NCI-H524 treated with DMSO at 0.1 percent for 48 hours (cell line): Measurements from ENCODE around the gene RAB23.

Experiments used
- DNase-seq: peaks from one replicate; lab custom pipeline; 2025; lab: John Stamatoyannopoulos, UW

The RAB23 gene

DNA sequence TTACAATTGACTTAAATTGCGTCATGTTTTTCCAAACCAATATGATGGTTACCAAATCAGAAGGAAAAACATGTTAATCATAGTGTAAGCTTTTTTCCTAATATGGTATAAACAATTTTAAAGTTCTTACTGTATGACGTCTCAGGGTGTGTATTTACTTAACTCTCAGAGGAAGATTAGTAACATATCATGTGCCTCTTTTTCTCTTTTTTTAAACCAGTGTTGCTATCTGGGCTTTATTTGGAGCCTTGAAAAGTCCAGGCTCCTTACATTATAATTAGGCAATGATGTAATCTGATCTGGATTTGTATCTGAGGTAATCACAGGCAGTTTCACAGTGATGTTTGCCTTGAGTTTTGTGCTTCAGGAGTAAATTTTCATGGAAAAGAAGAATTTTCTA, 20.4 kb upstream of the RAB23 start:
- DNase-seq = no peak

- DNase-seq = no peak
Measured at GRCh38 chr6:57226221-57226620, 4.1 kb upstream of the RAB23 start.

DNA sequence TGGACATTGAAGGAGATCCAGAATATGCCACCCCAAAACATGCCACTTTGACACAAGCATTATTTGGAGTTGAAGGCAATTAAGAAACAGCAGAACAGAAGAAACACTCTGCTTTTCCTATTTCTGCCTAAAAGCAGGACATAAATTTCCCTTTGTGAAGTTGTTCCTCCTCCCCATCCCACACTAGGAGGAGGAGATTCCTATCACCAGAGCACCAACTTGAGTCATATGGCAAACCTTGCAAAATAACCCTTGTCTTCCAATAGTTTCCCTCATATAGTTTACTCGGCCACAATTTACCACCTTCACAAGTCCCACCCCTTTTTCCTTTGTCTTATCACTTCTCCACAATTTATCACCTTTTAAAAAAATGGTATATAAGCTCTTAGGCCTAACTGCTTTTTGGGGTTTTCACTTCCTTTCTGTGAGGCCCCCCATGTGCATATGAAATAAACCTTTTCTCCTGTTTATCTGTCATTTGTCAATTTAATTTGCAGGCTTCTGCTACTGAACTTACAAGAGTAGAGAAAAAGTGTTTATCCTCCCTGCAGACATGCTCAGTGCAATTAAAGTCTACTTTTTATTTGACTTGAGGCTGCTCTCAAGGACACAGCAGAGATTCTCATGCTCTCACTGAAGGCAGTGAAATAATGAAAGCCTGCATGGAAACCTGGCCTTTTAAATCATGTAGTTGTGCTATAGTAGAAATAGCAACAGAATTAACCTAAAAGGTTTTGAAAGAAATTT, 2.8 kb upstream of the RAB23 start:
- no peak for DNase-seq

GRCh38 chr6:57222743-57223077, 603 bp upstream of the RAB23 start:
- no peak for DNase-seq

- no peak for DNase-seq
Measured at GRCh38 chr6:57221191-57221935, 744 bp downstream of the RAB23 start.

DNA sequence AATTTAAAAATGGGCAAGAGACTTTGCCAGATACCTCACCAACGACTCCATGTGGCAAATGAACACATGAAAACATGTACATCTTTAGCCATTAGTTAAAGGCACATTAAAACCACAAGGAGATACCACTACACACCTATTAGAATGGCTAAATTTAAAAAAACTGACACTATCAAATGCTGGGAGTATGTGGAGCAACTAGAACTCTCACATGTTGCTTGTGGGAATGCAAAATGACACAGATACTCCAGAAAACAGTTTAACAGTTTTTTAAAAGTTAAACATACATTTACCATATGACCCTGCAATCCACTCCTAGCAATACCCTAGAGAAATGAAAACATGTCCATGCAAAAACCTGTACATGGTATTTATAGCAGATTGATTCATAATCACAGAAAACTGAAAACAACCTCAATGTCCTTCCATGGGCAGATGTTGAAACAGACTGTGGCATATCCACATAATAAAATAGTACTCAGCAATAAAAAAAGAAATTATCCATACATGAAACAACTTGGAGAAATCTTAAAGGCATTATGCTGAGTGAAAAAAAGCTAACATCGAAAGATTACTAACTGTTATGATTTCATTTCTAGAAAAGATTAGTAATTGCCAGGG, 1.9 kb downstream of the RAB23 start:
- no peak for DNase-seq

DNA sequence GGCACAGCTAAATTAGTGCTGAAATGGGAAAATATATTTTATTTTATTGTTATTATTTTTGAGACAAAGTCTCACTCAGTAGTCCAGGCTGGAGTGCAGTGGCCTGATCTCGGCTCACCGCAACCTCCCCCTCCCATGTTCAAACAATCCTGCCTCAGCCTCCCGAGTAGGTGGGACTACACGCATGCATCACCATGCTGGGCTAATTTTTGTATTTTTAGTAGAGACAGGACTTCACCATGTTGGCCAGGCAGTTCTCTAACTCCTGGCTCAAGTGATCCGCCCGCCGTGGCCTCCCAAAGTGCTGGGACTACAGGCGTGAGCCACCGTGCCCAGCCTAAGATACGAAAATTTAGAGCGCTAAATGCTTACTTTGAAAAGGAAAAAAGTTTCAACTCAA, 4.8 kb downstream of the RAB23 start:
- DNase-seq = no peak

GRCh38 chr6:57216235-57217101, 5.6 kb downstream of the RAB23 start:
- no peak for DNase-seq

DNA sequence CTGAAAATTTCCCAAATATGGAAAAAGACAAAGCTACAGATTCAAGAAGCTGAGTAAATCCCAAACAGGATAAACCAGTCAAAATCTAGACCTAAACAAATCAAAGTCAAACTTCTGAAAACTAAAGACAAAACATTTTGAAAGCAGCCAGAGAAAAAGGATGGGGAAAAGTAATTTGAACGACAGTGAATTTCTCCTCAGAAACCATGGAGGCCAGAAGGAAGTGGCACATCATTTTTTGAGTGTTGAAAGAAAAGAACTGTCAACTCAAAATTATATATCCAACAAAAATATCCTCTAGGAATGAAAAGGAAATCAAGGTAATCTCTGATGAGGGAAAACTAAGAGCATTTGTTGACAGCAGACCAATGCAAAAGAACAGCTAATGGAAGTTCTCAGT, 6.8 kb downstream of the RAB23 start:
- no peak for DNase-seq

- no peak for DNase-seq
Measured at GRCh38 chr6:57210060-57210459, 12.0 kb downstream of the RAB23 start.

- DNase-seq = no peak
Measured at GRCh38 chr6:57209030-57209429, 13.1 kb downstream of the RAB23 start.

- no peak for DNase-seq
Measured at GRCh38 chr6:57207872-57208271, 14.2 kb downstream of the RAB23 start.

DNA sequence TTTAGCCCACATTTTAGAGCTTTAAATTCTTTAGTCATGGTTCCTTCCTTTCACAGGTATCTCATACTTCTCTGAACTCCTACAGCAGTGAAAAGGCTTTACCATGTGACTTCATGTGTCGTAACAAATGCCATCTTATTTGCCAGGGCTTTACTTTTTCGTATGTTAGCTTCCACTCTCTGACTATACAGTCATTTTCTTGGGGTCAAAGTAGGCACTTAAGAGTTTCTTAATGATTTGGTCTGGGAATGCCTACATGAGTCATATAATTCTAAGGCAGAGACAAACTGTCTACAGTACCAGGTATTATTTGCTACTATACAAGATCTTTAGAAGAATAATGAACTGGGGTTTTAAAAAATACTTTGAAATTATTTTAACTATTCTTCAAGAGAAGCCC, 15.0 kb downstream of the RAB23 start:
- no peak for DNase-seq

GRCh38 chr6:57205550-57206328, 16.4 kb downstream of the RAB23 start:
- DNase-seq = no peak

GRCh38 chr6:57201718-57202117, 20.4 kb downstream of the RAB23 start:
- no peak for DNase-seq

GRCh38 chr6:57198926-57199636, 23.0 kb downstream of the RAB23 start:
- no peak for DNase-seq

- DNase-seq = no peak
Measured at GRCh38 chr6:57195457-57195856, 26.6 kb downstream of the RAB23 start.

- DNase-seq = no peak
Measured at GRCh38 chr6:57193177-57193576, 28.9 kb downstream of the RAB23 start.

DNA sequence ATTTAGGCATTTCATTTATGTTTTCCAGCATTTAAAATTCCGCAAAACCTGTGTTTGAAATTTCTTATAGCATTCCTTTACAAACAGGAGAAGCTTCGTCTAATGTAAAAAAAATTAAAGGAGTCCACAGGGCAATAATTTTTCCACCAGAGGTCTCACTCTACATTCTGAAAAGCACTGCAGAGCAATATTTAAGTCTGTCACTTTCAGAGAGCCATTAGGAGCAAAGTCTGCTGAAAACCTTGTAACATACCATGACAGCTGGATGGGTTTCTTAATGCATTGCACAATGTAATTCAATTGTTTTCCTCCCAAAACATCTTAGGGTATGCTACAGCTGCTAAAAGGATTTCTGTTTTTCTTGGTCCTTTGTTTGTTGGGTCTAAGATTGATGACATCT, 32.0 kb downstream of the RAB23 start:
- no peak for DNase-seq

DNA sequence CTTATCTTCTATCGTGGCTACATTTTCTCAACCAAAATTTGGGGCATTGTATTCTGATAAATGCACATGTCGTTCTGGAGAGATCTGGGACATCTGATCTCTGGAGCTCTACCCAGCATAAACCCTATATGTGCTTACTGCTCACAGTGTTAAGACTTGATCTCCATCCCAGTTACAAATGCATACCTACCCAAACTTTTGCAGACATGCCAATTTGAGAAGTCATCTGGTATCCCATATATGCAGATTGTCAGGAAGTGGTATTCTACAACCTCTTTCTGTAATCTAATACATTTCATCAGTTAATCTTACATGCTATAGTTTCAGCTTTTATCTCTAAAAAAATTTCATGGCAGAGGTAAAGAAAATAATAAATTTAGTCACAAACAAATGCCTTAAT, 38.8 kb downstream of the RAB23 start:
- DNase-seq = no peak

DNA sequence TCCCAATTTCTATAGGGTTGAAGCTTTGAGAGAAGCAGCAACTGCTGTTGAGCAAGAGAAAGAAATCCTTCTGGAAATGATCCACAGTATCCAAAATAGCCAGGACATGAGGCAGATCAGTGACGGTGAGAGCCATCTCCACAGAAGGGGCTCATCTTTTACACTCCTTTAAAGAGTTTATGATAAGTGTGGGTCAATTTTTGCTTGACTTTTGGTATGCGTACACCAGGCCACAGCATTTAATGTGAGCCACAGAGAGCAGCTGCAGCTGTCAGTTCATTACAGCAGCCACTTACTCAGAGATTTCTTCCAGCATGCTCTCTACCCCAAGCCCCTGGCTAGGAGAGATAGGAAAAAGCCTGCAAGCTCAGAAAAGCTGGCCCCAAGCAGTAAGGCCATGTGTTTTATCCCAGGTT, 40.1 kb downstream of the RAB23 start:
- no peak for DNase-seq
